ENCODE results near the gene PSMG3.

The PSMG3 gene

GRCh38 chr7:1537535-1538412 lies 32.1 kb downstream of the PSMG3 start:
- TF ChIP-seq SIN3A (IDR thresholded peaks at IDR 0.05; ENCODE audit: borderline replicate concordance, insufficient read depth, low read length) (peak; percentile 88; the same call in 1 of the 2 replicates), POLR2AphosphoS5 (IDR thresholded peaks at IDR 0.05; ENCODE audit: low read depth, low read length) (no peak; the same call in 1 of the 2 replicates), TAF1 (IDR thresholded peaks at IDR 0.05; ENCODE audit: borderline replicate concordance, insufficient read depth, low read length) (no peak)
- TF ChIP-seq, protein P1, sequence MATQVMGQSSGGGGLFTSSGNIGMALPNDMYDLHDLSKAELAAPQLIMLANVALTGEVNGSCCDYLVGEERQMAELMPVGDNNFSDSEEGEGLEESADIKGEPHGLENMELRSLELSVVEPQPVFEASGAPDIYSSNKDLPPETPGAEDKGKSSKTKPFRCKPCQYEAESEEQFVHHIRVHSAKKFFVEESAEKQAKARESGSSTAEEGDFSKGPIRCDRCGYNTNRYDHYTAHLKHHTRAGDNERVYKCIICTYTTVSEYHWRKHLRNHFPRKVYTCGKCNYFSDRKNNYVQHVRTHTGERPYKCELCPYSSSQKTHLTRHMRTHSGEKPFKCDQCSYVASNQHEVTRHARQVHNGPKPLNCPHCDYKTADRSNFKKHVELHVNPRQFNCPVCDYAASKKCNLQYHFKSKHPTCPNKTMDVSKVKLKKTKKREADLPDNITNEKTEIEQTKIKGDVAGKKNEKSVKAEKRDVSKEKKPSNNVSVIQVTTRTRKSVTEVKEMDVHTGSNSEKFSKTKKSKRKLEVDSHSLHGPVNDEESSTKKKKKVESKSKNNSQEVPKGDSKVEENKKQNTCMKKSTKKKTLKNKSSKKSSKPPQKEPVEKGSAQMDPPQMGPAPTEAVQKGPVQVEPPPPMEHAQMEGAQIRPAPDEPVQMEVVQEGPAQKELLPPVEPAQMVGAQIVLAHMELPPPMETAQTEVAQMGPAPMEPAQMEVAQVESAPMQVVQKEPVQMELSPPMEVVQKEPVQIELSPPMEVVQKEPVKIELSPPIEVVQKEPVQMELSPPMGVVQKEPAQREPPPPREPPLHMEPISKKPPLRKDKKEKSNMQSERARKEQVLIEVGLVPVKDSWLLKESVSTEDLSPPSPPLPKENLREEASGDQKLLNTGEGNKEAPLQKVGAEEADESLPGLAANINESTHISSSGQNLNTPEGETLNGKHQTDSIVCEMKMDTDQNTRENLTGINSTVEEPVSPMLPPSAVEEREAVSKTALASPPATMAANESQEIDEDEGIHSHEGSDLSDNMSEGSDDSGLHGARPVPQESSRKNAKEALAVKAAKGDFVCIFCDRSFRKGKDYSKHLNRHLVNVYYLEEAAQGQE (IDR thresholded peaks at IDR 0.05; ENCODE audit: insufficient read depth in 1 of 2, low read depth in 2 of 2, low read length in 2 of 2) = no peak

- TF ChIP-seq SIN3A (IDR thresholded peaks at IDR 0.05; ENCODE audit: borderline replicate concordance, insufficient read depth, low read length) (peak; percentile 86; the same call in 1 of the 2 replicates), FOXP2 (optimal IDR thresholded peaks at IDR 0.05; ENCODE audit: borderline replicate concordance, extremely low read depth, extremely low read length, insufficient read depth) (no peak)
These were observed 32.9 kb downstream of the PSMG3 start for GRCh38 chr7:1536743-1537534.

DNA sequence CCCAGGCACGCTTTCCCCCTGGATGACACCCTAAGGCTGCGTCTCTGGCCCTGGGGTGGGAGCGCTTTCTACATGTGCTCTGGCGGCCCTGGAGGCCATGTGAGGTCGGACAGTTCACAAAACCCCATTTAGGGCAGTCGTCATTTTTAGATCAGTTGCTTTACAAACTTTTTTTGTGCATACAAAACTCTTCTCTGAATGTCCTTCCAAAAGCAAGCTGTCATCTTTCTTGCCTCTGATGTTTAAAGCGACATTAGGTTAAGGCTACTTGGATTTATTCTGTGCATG lies 33.4 kb downstream of the PSMG3 start:
- TF ChIP-seq FOXP2 (optimal IDR thresholded peaks at IDR 0.05; ENCODE audit: borderline replicate concordance, extremely low read depth, extremely low read length, insufficient read depth) (no peak), POLR2AphosphoS5 (IDR thresholded peaks at IDR 0.05; ENCODE audit: low read depth, low read length) (no peak), TAF1 (IDR thresholded peaks at IDR 0.05; ENCODE audit: borderline replicate concordance, insufficient read depth, low read length) (no peak), SIN3A (IDR thresholded peaks at IDR 0.05; ENCODE audit: borderline replicate concordance, insufficient read depth, low read length) (no peak)

DNA sequence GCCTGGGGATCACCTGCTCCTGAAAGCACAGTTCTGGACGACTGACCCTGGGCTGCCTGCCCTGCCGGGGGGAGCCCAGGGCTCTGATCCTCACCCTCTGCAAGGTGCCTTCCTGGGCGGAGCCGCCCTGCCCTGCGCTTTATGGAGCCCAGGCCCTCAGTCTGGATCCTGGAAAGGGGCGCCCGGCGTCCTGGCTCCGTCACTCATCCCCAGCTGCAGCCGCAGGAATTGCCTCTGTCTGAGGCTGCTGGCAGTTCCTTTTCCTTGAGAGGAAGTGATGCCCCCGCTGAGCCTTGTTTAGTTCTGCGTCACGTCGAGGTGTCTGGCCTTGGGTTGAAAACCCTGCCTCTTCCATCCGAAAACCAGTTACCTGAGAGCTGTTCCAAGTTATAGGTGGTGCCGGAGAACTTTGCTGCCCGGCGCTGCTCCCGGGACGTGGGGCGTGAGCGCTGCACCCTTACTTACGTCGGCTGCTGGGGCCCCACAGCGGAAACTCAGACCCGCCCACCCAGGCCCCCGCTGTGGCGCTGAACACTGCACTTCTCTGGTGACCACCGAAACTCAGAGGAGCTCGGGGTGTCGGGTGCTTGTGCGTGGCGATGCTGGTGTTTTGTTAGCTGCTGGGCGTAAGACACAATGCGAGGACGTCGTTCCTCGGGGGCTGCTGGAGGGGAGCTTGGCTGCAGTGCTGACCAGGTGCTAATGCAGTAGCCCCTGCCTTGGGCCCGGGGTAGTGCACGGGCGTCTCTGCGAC lies 34.0 kb downstream of the PSMG3 start:
- no peak for TF ChIP-seq TAF1 (IDR thresholded peaks at IDR 0.05; ENCODE audit: borderline replicate concordance, insufficient read depth, low read length)
- TF ChIP-seq, protein P1 (IDR thresholded peaks at IDR 0.05; ENCODE audit: insufficient read depth in 1 of 2, low read depth in 2 of 2, low read length in 2 of 2) = no peak
- TF ChIP-seq SIN3A (IDR thresholded peaks at IDR 0.05; ENCODE audit: borderline replicate concordance, insufficient read depth, low read length) = no peak
- no peak for TF ChIP-seq POLR2AphosphoS5 (IDR thresholded peaks at IDR 0.05; ENCODE audit: low read depth, low read length)
- TF ChIP-seq FOXP2 (optimal IDR thresholded peaks at IDR 0.05; ENCODE audit: borderline replicate concordance, extremely low read depth, extremely low read length, insufficient read depth) = no peak

DNA sequence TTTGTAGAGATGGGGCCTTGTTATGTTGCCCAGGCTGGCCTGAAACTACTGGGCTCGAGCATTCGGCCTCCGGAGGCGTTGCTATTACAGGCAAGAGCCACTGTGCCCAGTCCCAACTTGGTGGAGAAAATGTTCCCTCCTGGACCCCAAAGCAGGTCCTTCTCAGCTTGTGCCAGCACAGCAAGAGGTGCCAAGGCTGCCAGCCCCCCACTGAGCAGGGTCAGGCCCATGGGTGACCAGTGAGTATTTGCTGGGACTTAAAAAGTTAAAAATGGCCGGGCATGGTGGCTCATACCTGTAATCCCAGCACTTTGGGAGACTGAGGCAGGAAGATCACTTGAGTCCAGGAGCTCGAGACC lies 34.8 kb downstream of the PSMG3 start:
- TF ChIP-seq FOXP2 (optimal IDR thresholded peaks at IDR 0.05; ENCODE audit: borderline replicate concordance, extremely low read depth, extremely low read length, insufficient read depth) (no peak), TAF1 (IDR thresholded peaks at IDR 0.05; ENCODE audit: borderline replicate concordance, insufficient read depth, low read length) (no peak), POLR2AphosphoS5 (IDR thresholded peaks at IDR 0.05; ENCODE audit: low read depth, low read length) (no peak), SIN3A (IDR thresholded peaks at IDR 0.05; ENCODE audit: borderline replicate concordance, insufficient read depth, low read length) (no peak)
- TF ChIP-seq, protein P1 (IDR thresholded peaks at IDR 0.05; ENCODE audit: insufficient read depth in 1 of 2, low read depth in 2 of 2, low read length in 2 of 2) = no peak
